ENCODE results near the gene TUSC2.

Gene TUSC2

GRCh38 chr3:50359760-50360110 is 31.7 kb upstream of the TUSC2 start:
- H3K4me1 ChIP-seq (ENCODE audit: low read length), result peaks cover 23% of the 10 kb centered on the region
- no peak overlapping the region for H3K27ac ChIP-seq (ENCODE audit: low read length)

GRCh38 chr3:50358911-50359759 is 31.1 kb upstream of the TUSC2 start, which contains the start of gene TMEM115:
Gene TMEM115 (minus strand): TSS chr3:50359521. CDS start chr3:50359063, 458 bp downstream.
- peak within 1 kb of the TSS; percentile 43 for H3K27ac ChIP-seq (ENCODE audit: low read length)
- peak within 1 kb of the TSS; percentile 92 for H3K4me3 ChIP-seq (ENCODE audit: low read length)
- peaks cover 23% of the 10 kb centered on the region for H3K4me1 ChIP-seq (ENCODE audit: low read length)
- 0 out of 2 replicates have a peak, but pooled peaks cover 10% of the 10 kb centered on the region for H4K20me1 ChIP-seq (ENCODE audit: insufficient read depth, low read length)
- H3K79me2 ChIP-seq (ENCODE audit: low read length), result peaks cover 38% of the 10 kb centered on the region
- peak within 1 kb of the TSS; percentile 87 for H2AFZ ChIP-seq (ENCODE audit: low read depth, low read length)
- no peaks in the 10 kb centered on the region for H3K9me3 ChIP-seq (ENCODE audit: insufficient read depth, low read length)
- no peak for TF ChIP-seq EZH2phosphoT487 (IDR thresholded peaks at IDR 0.05; ENCODE audit: low read depth)
- TF ChIP-seq CTCF (IDR thresholded peaks at IDR 0.05; ENCODE audit: low read depth, low read length), result no peak
- peaks cover 24% of the 10 kb centered on the region for H3K36me3 ChIP-seq (replicated peaks; ENCODE audit: low read depth, low read length)
- H3K27me3 ChIP-seq (ENCODE audit: low read depth, low read length), result no peaks in the 10 kb centered on the region
- peak within 1 kb of the TSS; percentile 96 for H3K4me2 ChIP-seq (ENCODE audit: low read length)
- H3K9ac ChIP-seq (ENCODE audit: low read length), result peak within 1 kb of the TSS; percentile 94

More at GRCh38 chr3:50359760-50360110, 31.7 kb upstream of the TUSC2 start:
- H4K20me1 ChIP-seq (ENCODE audit: insufficient read depth, low read length), result 0 out of 2 replicates have a peak, but pooled peaks cover 10% of the 10 kb centered on the region
- H2AFZ ChIP-seq (ENCODE audit: low read depth, low read length), result peak overlapping the region; percentile 87
- no peaks in the 10 kb centered on the region for H3K27me3 ChIP-seq (ENCODE audit: low read depth, low read length)
- H3K9ac ChIP-seq (ENCODE audit: low read length), result peak overlapping the region; percentile 20
- H3K9me3 ChIP-seq (ENCODE audit: insufficient read depth, low read length), result no peaks in the 10 kb centered on the region
- peaks cover 38% of the 10 kb centered on the region for H3K79me2 ChIP-seq (ENCODE audit: low read length)
- TF ChIP-seq EZH2phosphoT487 (IDR thresholded peaks at IDR 0.05; ENCODE audit: low read depth) (no peak), CTCF (IDR thresholded peaks at IDR 0.05; ENCODE audit: low read depth, low read length) (no peak)
- peak overlapping the region; percentile 92 for H3K4me3 ChIP-seq (ENCODE audit: low read length)
- peaks cover 21% of the 10 kb centered on the region for H3K36me3 ChIP-seq (replicated peaks; ENCODE audit: low read depth, low read length)
- peak overlapping the region; percentile 74 for H3K4me2 ChIP-seq (ENCODE audit: low read length)

GRCh38 chr3:50358355-50358910 is 30.4 kb upstream of the TUSC2 start:
- Histone ChIP-seq H3K79me2 (ENCODE audit: low read length) (peaks cover 38% of the 10 kb centered on the region), H3K4me1 (ENCODE audit: low read length) (peaks cover 23% of the 10 kb centered on the region), H3K4me2 (ENCODE audit: low read length) (peak overlapping the region; percentile 96), H3K27ac (ENCODE audit: low read length) (no peak overlapping the region), H2AFZ (ENCODE audit: low read depth, low read length) (no peak overlapping the region), H3K9me3 (ENCODE audit: insufficient read depth, low read length) (no peaks in the 10 kb centered on the region), H3K4me3 (ENCODE audit: low read length) (peak overlapping the region; percentile 92), H3K9ac (ENCODE audit: low read length) (peak overlapping the region; percentile 94), H3K27me3 (ENCODE audit: low read depth, low read length) (no peaks in the 10 kb centered on the region), H3K36me3 (replicated peaks; ENCODE audit: low read depth, low read length) (peaks cover 29% of the 10 kb centered on the region), H4K20me1 (ENCODE audit: insufficient read depth, low read length) (0 out of 2 replicates have a peak, but pooled peaks cover 10% of the 10 kb centered on the region)
- TF ChIP-seq CTCF (IDR thresholded peaks at IDR 0.05; ENCODE audit: low read depth, low read length) (no peak), EZH2phosphoT487 (IDR thresholded peaks at IDR 0.05; ENCODE audit: low read depth) (no peak)

GRCh38 chr3:50357481-50357880 is 29.5 kb upstream of the TUSC2 start:
- H4K20me1 ChIP-seq (ENCODE audit: insufficient read depth, low read length), result 0 out of 2 replicates have a peak, but pooled peaks cover 10% of the 10 kb centered on the region
- H3K27ac ChIP-seq (ENCODE audit: low read length), result no peak overlapping the region
- no peak overlapping the region for H2AFZ ChIP-seq (ENCODE audit: low read depth, low read length)
- H3K79me2 ChIP-seq (ENCODE audit: low read length), result peaks cover 38% of the 10 kb centered on the region
- peak overlapping the region; percentile 96 for H3K4me2 ChIP-seq (ENCODE audit: low read length)
- H3K36me3 ChIP-seq (replicated peaks; ENCODE audit: low read depth, low read length), result peaks cover 33% of the 10 kb centered on the region
- no peaks in the 10 kb centered on the region for H3K27me3 ChIP-seq (ENCODE audit: low read depth, low read length)
- H3K9ac ChIP-seq (ENCODE audit: low read length), result no peak overlapping the region
- H3K4me1 ChIP-seq (ENCODE audit: low read length), result peaks cover 23% of the 10 kb centered on the region
- H3K9me3 ChIP-seq (ENCODE audit: insufficient read depth, low read length), result no peaks in the 10 kb centered on the region
- TF ChIP-seq EZH2phosphoT487 (IDR thresholded peaks at IDR 0.05; ENCODE audit: low read depth) (no peak), CTCF (IDR thresholded peaks at IDR 0.05; ENCODE audit: low read depth, low read length) (no peak)
- peak overlapping the region; percentile 92; the same call in 1 of the 2 replicates for H3K4me3 ChIP-seq (ENCODE audit: low read length)

Data from OCI-LY3 (cell line).